ENCODE results near the gene HNF4A.

The HNF4A gene

DNA sequence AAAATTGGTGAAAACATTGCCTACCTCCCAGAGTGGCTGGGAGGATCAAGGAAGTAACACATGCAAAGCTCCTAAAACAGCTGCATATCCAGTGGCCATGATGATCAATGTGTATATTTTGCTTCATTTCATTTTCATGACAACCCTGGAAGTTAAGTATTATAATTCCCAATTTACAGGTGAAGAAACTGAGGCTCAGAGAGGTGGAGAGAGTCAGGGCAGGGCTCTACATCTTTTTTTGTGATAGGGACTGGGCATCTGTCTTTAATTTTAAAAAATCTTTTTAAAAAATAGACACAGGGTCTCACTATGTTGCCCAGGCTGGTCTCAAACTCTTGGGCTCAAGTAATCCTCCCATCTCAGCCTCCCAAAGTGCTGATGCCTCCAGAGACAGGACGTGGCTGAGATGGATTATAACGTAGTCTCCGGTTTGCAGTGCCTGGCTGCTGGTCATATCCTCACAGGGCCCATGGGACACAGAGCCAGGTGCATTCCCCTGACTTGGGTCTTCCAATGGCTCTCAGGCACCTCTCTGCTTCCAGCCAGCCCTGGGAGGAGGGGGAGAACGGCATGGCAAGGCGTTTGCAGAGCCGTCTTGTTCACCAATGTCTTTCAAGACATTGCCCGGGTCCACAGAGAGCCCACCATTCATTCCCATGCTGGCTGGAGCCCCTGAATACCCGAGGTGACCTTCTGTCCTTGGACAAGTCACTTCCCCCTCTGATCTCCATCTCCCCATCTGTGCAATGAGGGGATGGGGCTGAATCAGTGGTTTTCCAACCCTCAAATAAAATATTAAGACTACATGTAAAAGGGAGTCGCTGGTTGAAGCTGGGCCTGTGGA, 38.3 kb downstream of the HNF4A start:
- no peak for TF ChIP-seq NFIC (IDR thresholded peaks at IDR 0.05)
- no peak for TF ChIP-seq TAF1 (IDR thresholded peaks at IDR 0.05; ENCODE audit: low read depth)
- no peak for TF ChIP-seq TCF12 (IDR thresholded peaks at IDR 0.05; ENCODE audit: low read depth)

DNA sequence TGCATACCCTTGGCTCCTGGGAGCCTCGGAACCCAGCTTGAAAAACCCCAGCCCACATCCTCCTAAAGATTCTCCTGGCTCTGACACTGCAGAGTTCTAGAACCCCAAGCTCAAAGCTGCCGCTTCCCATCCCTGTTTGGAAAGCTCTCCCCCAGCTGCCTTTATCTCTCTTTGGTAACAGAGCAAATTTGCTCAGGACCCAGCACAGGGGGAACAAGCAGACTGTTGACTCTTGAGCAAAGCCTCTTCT, 38.9 kb downstream of the HNF4A start:
- TF ChIP-seq ZBTB7A (IDR thresholded peaks at IDR 0.05; ENCODE audit: low read depth), result no peak
- TF ChIP-seq, protein P1, sequence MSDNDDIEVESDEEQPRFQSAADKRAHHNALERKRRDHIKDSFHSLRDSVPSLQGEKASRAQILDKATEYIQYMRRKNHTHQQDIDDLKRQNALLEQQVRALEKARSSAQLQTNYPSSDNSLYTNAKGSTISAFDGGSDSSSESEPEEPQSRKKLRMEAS (IDR thresholded peaks at IDR 0.05), result no peak
- no peak for TF ChIP-seq YY1 (IDR thresholded peaks at IDR 0.05; ENCODE audit: low read depth)
- TF ChIP-seq CREB1 (IDR thresholded peaks at IDR 0.05; ENCODE audit: low read depth), result no peak
- no peak for TF ChIP-seq FOXM1 (IDR thresholded peaks at IDR 0.05; ENCODE audit: borderline replicate concordance, low read depth)
- no peak for TF ChIP-seq EGR1 (IDR thresholded peaks at IDR 0.05)
- no peak for TF ChIP-seq RAD21 (IDR thresholded peaks at IDR 0.05; ENCODE audit: low read depth)
- TF ChIP-seq TCF12 (IDR thresholded peaks at IDR 0.05; ENCODE audit: low read depth), result no peak
- no peak for TF ChIP-seq NFIC (IDR thresholded peaks at IDR 0.05)

- TF ChIP-seq RAD21 (IDR thresholded peaks at IDR 0.05; ENCODE audit: low read depth) (no peak), EP300 (IDR thresholded peaks at IDR 0.05; ENCODE audit: borderline replicate concordance) (no peak), FOXM1 (IDR thresholded peaks at IDR 0.05; ENCODE audit: borderline replicate concordance, low read depth) (no peak), NFIC (IDR thresholded peaks at IDR 0.05) (no peak), EGR1 (IDR thresholded peaks at IDR 0.05) (no peak), TEAD4 (IDR thresholded peaks at IDR 0.05) (no peak), TAF1 (IDR thresholded peaks at IDR 0.05; ENCODE audit: low read depth) (no peak), CREB1 (IDR thresholded peaks at IDR 0.05; ENCODE audit: low read depth) (no peak), CEBPB (IDR thresholded peaks at IDR 0.05) (no peak), ZBTB7A (IDR thresholded peaks at IDR 0.05; ENCODE audit: low read depth) (no peak), TCF12 (IDR thresholded peaks at IDR 0.05; ENCODE audit: low read depth) (no peak), USF1 (IDR thresholded peaks at IDR 0.05) (no peak), YY1 (IDR thresholded peaks at IDR 0.05; ENCODE audit: low read depth) (no peak)
- TF ChIP-seq, protein P2, sequence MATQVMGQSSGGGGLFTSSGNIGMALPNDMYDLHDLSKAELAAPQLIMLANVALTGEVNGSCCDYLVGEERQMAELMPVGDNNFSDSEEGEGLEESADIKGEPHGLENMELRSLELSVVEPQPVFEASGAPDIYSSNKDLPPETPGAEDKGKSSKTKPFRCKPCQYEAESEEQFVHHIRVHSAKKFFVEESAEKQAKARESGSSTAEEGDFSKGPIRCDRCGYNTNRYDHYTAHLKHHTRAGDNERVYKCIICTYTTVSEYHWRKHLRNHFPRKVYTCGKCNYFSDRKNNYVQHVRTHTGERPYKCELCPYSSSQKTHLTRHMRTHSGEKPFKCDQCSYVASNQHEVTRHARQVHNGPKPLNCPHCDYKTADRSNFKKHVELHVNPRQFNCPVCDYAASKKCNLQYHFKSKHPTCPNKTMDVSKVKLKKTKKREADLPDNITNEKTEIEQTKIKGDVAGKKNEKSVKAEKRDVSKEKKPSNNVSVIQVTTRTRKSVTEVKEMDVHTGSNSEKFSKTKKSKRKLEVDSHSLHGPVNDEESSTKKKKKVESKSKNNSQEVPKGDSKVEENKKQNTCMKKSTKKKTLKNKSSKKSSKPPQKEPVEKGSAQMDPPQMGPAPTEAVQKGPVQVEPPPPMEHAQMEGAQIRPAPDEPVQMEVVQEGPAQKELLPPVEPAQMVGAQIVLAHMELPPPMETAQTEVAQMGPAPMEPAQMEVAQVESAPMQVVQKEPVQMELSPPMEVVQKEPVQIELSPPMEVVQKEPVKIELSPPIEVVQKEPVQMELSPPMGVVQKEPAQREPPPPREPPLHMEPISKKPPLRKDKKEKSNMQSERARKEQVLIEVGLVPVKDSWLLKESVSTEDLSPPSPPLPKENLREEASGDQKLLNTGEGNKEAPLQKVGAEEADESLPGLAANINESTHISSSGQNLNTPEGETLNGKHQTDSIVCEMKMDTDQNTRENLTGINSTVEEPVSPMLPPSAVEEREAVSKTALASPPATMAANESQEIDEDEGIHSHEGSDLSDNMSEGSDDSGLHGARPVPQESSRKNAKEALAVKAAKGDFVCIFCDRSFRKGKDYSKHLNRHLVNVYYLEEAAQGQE (IDR thresholded peaks at IDR 0.05; ENCODE audit: low read depth), result no peak
- TF ChIP-seq, protein P1 (IDR thresholded peaks at IDR 0.05), result no peak
Measured at GRCh38 chr20:44394702-44395460, 39.4 kb downstream of the HNF4A start.

DNA sequence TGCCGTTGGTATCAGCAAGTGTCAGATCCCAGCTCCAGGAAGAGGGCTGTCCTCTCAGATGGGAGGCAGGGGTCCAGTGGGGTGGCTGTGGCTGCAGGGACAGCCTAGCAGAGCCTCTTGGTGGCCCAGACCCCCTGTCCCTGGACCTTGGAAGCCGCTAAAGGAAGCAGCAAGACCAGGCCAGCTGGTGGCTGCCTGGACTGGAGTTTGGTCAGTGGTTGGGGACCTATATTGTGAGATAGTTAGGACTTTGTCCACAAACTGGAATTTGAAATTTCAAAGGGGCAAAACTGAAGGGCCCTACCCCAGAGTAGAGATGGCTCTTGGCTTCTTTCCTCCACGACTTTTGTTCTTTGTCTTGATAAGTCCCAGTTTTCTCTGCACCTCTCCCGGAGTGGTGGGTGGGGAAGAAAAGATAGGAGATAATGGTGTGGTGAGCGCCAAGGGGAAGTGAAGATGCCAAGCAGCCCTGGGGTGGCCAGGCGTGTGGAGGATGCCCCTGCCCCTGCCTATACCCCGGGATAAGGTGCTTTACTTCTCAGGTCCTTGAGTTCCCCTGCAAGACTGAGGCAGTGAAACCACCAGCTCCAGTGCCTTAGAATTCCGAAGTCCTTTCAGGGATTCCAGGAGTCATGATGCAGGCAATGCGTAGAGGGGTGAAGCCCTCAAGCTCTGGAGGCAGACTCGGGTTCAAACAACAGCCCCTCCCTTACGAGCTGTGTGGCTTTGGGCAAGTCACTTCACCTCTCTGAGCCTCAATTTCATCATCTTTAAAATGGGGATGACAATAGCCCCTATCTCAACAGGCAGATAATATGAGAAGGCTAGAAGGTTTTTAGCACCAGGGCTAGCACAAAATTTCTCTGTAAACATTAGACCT, 40.2 kb downstream of the HNF4A start:
- no peak for TF ChIP-seq NFIC (IDR thresholded peaks at IDR 0.05)
- TF ChIP-seq FOXM1 (IDR thresholded peaks at IDR 0.05; ENCODE audit: borderline replicate concordance, low read depth), result no peak
- no peak for TF ChIP-seq EGR1 (IDR thresholded peaks at IDR 0.05)
- TF ChIP-seq TAF1 (IDR thresholded peaks at IDR 0.05; ENCODE audit: low read depth), result no peak
- TF ChIP-seq CREB1 (IDR thresholded peaks at IDR 0.05; ENCODE audit: low read depth), result no peak
- TF ChIP-seq, protein P2 (IDR thresholded peaks at IDR 0.05; ENCODE audit: low read depth), result no peak
- TF ChIP-seq ZBTB7A (IDR thresholded peaks at IDR 0.05; ENCODE audit: low read depth), result no peak
- TF ChIP-seq TCF12 (IDR thresholded peaks at IDR 0.05; ENCODE audit: low read depth), result no peak
- TF ChIP-seq YY1 (IDR thresholded peaks at IDR 0.05; ENCODE audit: low read depth), result no peak
- no peak for TF ChIP-seq EP300 (IDR thresholded peaks at IDR 0.05; ENCODE audit: borderline replicate concordance)
- TF ChIP-seq RAD21 (IDR thresholded peaks at IDR 0.05; ENCODE audit: low read depth), result no peak

GRCh38 chr20:44396369-44397130, 41.1 kb downstream of the HNF4A start:
- TF ChIP-seq, protein P2 (IDR thresholded peaks at IDR 0.05; ENCODE audit: low read depth), result peak; percentile 78
- no peak for TF ChIP-seq EP300 (IDR thresholded peaks at IDR 0.05; ENCODE audit: borderline replicate concordance)

All from Ishikawa (cell line).